WTC11 (cell line): Measurements from ENCODE around the gene RPL31. TPM values are rescaled to one million over a fixed set of nuclear protein-coding genes. Genes with fewer than 3 reads are reported as not detected.

ENCODE experiments used
- ATAC-seq: fragments of 200-7000 bp; cut with Tn5 transposase; 2 replicates; pipeline ENCODE4 v1.10.0; 2021; ENCODE audit warnings: mild to moderate bottlenecking, moderate library complexity
- CTCF ChIA-PET: fragments of 300-600 bp; sonication (Branson Sonifier 250); formaldehyde crosslinking; loops from one replicate; lab custom pipeline; 2021; ENCODE audit warnings: antibody characterized with exemption; lab: Charles Lee
- POLR2A ChIA-PET: fragments of 350-600 bp; sonication (Branson Sonifier 250); formaldehyde crosslinking; loops from one replicate; lab custom pipeline; 2021; ENCODE audit warnings: antibody characterized with exemption; lab: Charles Lee
- DNase-seq: peaks from one replicate; pipeline ENCODE4 v3.0.0; 2021; ENCODE audit warnings: low spot score
- H3K27ac Mint-ChIP-seq: 2 replicates; pipeline ENCODE4 v1.8.0; 2021; ENCODE audit warnings: mixed read lengths
- H3K27me3 Mint-ChIP-seq: 2 replicates; pipeline ENCODE4 v1.8.0; 2021; ENCODE audit warnings: low read depth, mild to moderate bottlenecking, moderate library complexity, mixed read lengths
- H3K36me3 Mint-ChIP-seq: 2 replicates; pipeline ENCODE4 v1.8.0; 2021; ENCODE audit warnings: mixed read lengths
- H3K4me1 Mint-ChIP-seq: 2 replicates; pipeline ENCODE4 v1.8.0; 2022; ENCODE audit warnings: mixed read lengths
- H3K4me3 Mint-ChIP-seq: 2 replicates; pipeline ENCODE4 v1.8.0; 2021; ENCODE audit warnings: mild to moderate bottlenecking, moderate library complexity, mixed read lengths
- H3K9me3 Mint-ChIP-seq: 2 replicates; pipeline ENCODE4 v1.8.0; 2021; ENCODE audit warnings: mixed read lengths
- E2F1 ChIP-seq: sonication (generic); formaldehyde crosslinking; IDR thresholded peaks from 2 replicates; pipeline ENCODE4 v1.8.0; 2022; ENCODE audit warnings: mild to moderate bottlenecking, missing genetic modification reagents
- ERG ChIP-seq: fragments of 250-450 bp; sonication (Bioruptor Pico); IDR thresholded peaks from 2 replicates; pipeline ENCODE4 v1.8.0; 2021; ENCODE audit warnings: mild to moderate bottlenecking
- FOXP4 ChIP-seq: sonication (generic); formaldehyde crosslinking; IDR thresholded peaks from 2 replicates; pipeline ENCODE4 v1.8.0; 2022; ENCODE audit warnings: mild to moderate bottlenecking, missing genetic modification reagents
- GTF2I ChIP-seq: fragments of 250-450 bp; sonication (Bioruptor Pico); conservative IDR thresholded peaks from 2 replicates; pipeline ENCODE4 v1.4.0; 2021; ENCODE audit warnings: mild to moderate bottlenecking
- HMGXB4 ChIP-seq: sonication (generic); formaldehyde crosslinking; IDR thresholded peaks from 2 replicates; pipeline ENCODE4 v1.8.1; 2023; ENCODE audit warnings: mild to moderate bottlenecking, moderate library complexity, missing genetic modification reagents
- STAT6 ChIP-seq: sonication (generic); formaldehyde crosslinking; conservative IDR thresholded peaks from 2 replicates; pipeline ENCODE4 v1.8.1; 2023; ENCODE audit warnings: mild to moderate bottlenecking, low read depth, missing genetic modification reagents, moderate library complexity
- ZNF219 ChIP-seq: sonication (generic); formaldehyde crosslinking; IDR thresholded peaks from 2 replicates; pipeline ENCODE4 v1.8.0; 2023; ENCODE audit warnings: missing genetic modification reagents, mild to moderate bottlenecking, borderline replicate concordance
- ZNF232 ChIP-seq: sonication (generic); formaldehyde crosslinking; IDR thresholded peaks from 2 replicates; pipeline ENCODE4 v1.8.0; 2022; ENCODE audit warnings: mild to moderate bottlenecking, missing genetic modification reagents
- ZNF263 ChIP-seq: sonication (generic); formaldehyde crosslinking; IDR thresholded peaks from 2 replicates; pipeline ENCODE4 v1.8.1; 2022; ENCODE audit warnings: low read depth, mild to moderate bottlenecking, moderate library complexity, missing genetic modification reagents
- ZNF416 ChIP-seq: fragments of 250-450 bp; sonication (Bioruptor Pico); IDR thresholded peaks from 2 replicates; pipeline ENCODE4 v1.9.0; 2021; ENCODE audit warnings: mild to moderate bottlenecking, inconsistent platforms
- ZNF512 ChIP-seq: sonication (generic); formaldehyde crosslinking; IDR thresholded peaks from 2 replicates; pipeline ENCODE4 v1.8.1; 2022; ENCODE audit warnings: missing genetic modification reagents, borderline replicate concordance
- total RNA-seq: library from RNA; stranded (reverse); gene quantifications from 3 replicates; pipeline ENCODE4 v1.2.3, GENCODE V29; 2021

The RPL31 gene
- total RNA-seq, 1 experiment from 2014 or later, result 1,590 TPM

GRCh38 chr2:101002562-101003277 is 631 bp downstream of the RPL31 start (continued):
- TF ChIP-seq ZNF512 (no peak), ZNF416 (peak; percentile 90; the same call in 1 of the 2 replicates), HMGXB4 (CRISPR knock-in tag) (no peak), GTF2I (CRISPR knock-in tag) (no peak), ZNF263 (CRISPR knock-in tag) (no peak), ERG (CRISPR knock-in tag) (peak; percentile 78; the same call in 1 of the 2 replicates), STAT6 (CRISPR knock-in tag) (no peak), ZNF219 (CRISPR knock-in tag) (no peak), E2F1 (no peak), FOXP4 (CRISPR knock-in tag) (no peak)

GRCh38 chr2:101003278-101003775 is 1.2 kb downstream of the RPL31 start:
- H3K4me3 Mint-ChIP-seq, result peak overlapping the region; percentile 98
- ATAC-seq (no peak), DNase-seq (no peak)
- ChIA-PET CTCF (interaction anchor here (2.0 to 2.2 kb wide), 2 partner anchors 150 to 273 kb away, joined by 5 to 9 read pairs; no protein-coding TSS in a partner anchor), POLR2A (interaction anchor here (0.6 to 1.2 kb wide), 2 partner anchors 23 to 307 kb away, joined by 3 to 4 read pairs; no protein-coding TSS in a partner anchor)
- H3K27ac Mint-ChIP-seq, result peak overlapping the region; percentile 96
- peak; percentile 22; the same call in 1 of the 2 replicates for TF ChIP-seq ZNF232 (CRISPR knock-in tag)
- TF ChIP-seq ZNF512, result no peak
- H3K36me3 Mint-ChIP-seq, result peaks cover 60% of the 10 kb centered on the region
- H3K4me1 Mint-ChIP-seq, result peaks cover 52% of the 10 kb centered on the region
- H3K27me3 Mint-ChIP-seq, result peaks cover 12% of the 10 kb centered on the region
- H3K9me3 Mint-ChIP-seq, result no peaks in the 10 kb centered on the region
